DMS 273 (cell line): ENCODE results near the gene TLR9.
A peak's percentile ranks its signal among the peaks of the same experiment; 100 is the strongest.

Experiments used
- DNase-seq: peaks from one replicate; lab custom pipeline; 2025; ENCODE audit not compliant: unreplicated experiment; lab: John Stamatoyannopoulos, UW

TLR9 gene

GRCh38 chr3:52233108-52233591 is 7.7 kb upstream of the TLR9 start:
- no peak for DNase-seq

GRCh38 chr3:52232279-52233107 is 7.0 kb upstream of the TLR9 start:
- DNase-seq, result no peak

- peak; percentile 79 for DNase-seq
These were observed 6.2 kb upstream of the TLR9 start for GRCh38 chr3:52231502-52232278.

- DNase-seq, result no peak
These were observed 5.5 kb upstream of the TLR9 start for GRCh38 chr3:52230889-52231499.

GRCh38 chr3:52230461-52230860 is 5.0 kb upstream of the TLR9 start:
- DNase-seq, result no peak

- no peak for DNase-seq
These were observed 4.2 kb upstream of the TLR9 start for GRCh38 chr3:52229656-52230055.

- no peak for DNase-seq
These were observed 3.4 kb upstream of the TLR9 start for GRCh38 chr3:52228751-52229291.

- DNase-seq, result no peak
These were observed 2.8 kb upstream of the TLR9 start for GRCh38 chr3:52228266-52228665.

GRCh38 chr3:52227766-52228165 is 2.3 kb upstream of the TLR9 start:
- no peak for DNase-seq

GRCh38 chr3:52227117-52227516 is 1.7 kb upstream of the TLR9 start:
- peak; percentile 15 for DNase-seq

GRCh38 chr3:52226229-52226817 is 878 bp upstream of the TLR9 start:
- no peak for DNase-seq

- no peak for DNase-seq
These were observed 1.7 kb downstream of the TLR9 start for GRCh38 chr3:52223449-52224408.

- DNase-seq, result no peak
These were observed 2.9 kb downstream of the TLR9 start for GRCh38 chr3:52222319-52223221.

- DNase-seq, result no peak
These were observed 3.7 kb downstream of the TLR9 start for GRCh38 chr3:52221563-52222318.

GRCh38 chr3:52221141-52221562 is 4.3 kb downstream of the TLR9 start:
- DNase-seq, result no peak

- peak; percentile 85 for DNase-seq
These were observed 4.9 kb downstream of the TLR9 start for GRCh38 chr3:52220380-52221026.

- no peak for DNase-seq
These were observed 6.4 kb downstream of the TLR9 start for GRCh38 chr3:52218937-52219650.
